Ishikawa (cell line): ENCODE data around the gene GAB2.

Experiments used
- EGR1 ChIP-seq: IDR thresholded peaks from 2 replicates; pipeline ENCODE4 v1.6.1; 2012
- EP300 ChIP-seq: IDR thresholded peaks from 2 replicates; pipeline ENCODE4 v1.6.1; 2012; ENCODE audit warnings: borderline replicate concordance
- FOXM1 ChIP-seq: IDR thresholded peaks from 2 replicates; pipeline ENCODE4 v1.6.1; 2012; ENCODE audit warnings: low read depth, borderline replicate concordance
- MAX ChIP-seq: IDR thresholded peaks from 2 replicates; pipeline ENCODE4 v1.6.1; 2012
- NFIC ChIP-seq: IDR thresholded peaks from 2 replicates; pipeline ENCODE4 v1.6.1; 2012
- TAF1 ChIP-seq: IDR thresholded peaks from 2 replicates; pipeline ENCODE4 v1.6.1; 2012; ENCODE audit warnings: low read depth, mild to moderate bottlenecking
- TEAD4 ChIP-seq: IDR thresholded peaks from 2 replicates; pipeline ENCODE4 v1.6.1; 2012
- USF1 ChIP-seq: IDR thresholded peaks from 2 replicates; pipeline ENCODE4 v1.6.1; 2012
- ZBTB7A ChIP-seq: IDR thresholded peaks from 2 replicates; pipeline ENCODE4 v1.6.1; 2012; ENCODE audit warnings: low read depth

DNA sequence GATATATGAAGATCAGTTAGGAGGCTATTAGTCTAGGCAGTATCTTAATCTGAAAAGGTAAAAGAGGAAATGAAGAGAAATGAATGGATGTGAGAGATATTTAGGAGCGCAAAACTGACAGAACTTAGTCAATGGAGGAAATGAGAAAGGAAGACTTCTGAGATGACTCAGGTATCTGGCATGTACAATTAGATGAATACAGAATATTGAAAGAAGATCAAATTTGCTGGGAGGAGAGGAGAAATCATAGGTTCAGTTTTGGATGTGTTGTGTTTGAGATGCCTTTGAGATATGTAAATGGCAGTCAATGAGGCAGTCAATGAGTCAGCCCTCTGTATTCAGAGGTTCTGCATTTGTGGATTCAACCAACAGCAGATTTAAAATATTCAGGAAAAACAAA lies 42.9 kb upstream of the GAB2 start:
- TF ChIP-seq TAF1 (no peak), EP300 (no peak), FOXM1 (no peak), EGR1 (no peak), ZBTB7A (no peak), NFIC (no peak), MAX (no peak), TEAD4 (no peak), USF1 (no peak)
